ACHN (cell line): ENCODE measurements around the gene ZBTB16.
"Not testable (repeated sequence)": the region's sequence is repeated elsewhere in the genome, so short reads cannot be mapped to it uniquely, and the experiment has no call there.

Experiments
- DNase-seq: peaks from one replicate; pipeline ENCODE4 v3.0.0-alpha.2; 2015
- in situ Hi-C: cut with HindIII; loops from 2 replicates; pipeline ENCODE4 v1.10.0; 2017; ENCODE audit warnings: low sequenced_read_pairs, low pct_ligation_motif_present, low pct_unique_long_range_greater_than_20kb

The ZBTB16 gene

DNA sequence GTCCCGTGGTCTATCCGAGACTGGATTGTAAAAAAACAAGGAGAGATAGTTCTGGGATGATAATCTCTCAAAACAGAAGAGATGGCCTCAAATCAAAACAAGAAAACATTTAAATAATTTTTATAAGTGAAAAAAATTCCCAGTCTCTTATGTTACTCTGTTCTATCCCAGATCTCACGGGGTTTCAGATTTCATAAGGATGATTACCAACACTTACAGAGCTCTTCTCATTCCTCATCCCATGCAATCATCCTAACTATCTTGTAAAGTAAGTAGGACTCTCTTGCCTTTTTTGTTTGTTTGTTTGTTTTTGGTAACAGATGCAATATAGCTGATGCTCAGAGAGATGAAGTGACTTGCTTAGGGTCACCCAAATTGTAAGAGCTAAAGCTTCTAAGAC is 20.0 kb upstream of the ZBTB16 start:
- DNase-seq, result no peak
- in situ Hi-C loops, result no loop called here

DNA sequence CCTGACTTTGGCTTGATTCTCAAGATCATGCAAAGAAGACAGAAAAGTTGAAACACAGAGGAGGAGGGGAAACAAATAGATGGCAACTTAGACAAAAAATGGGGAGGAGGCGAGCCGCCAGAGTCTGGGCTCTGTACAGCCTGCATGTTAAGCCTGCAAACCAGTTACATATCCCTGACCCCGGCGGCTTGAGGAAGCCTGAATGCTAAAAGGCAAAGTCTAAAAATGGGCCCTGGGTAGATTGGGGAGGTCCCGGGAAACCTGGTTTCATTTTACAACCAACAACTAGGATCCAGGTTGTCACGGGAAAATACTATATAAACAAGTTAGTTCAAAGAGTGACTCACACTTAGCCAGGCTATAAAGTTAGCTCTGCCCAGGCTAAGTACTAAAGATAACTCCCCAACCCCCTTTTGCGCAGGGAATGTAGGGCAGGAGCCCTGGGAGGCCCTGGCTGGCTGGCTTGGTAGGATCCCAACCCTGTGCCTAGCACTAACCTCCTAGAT is 18.8 kb upstream of the ZBTB16 start:
- no peak for DNase-seq
- in situ Hi-C loops, result no loop called here

DNA sequence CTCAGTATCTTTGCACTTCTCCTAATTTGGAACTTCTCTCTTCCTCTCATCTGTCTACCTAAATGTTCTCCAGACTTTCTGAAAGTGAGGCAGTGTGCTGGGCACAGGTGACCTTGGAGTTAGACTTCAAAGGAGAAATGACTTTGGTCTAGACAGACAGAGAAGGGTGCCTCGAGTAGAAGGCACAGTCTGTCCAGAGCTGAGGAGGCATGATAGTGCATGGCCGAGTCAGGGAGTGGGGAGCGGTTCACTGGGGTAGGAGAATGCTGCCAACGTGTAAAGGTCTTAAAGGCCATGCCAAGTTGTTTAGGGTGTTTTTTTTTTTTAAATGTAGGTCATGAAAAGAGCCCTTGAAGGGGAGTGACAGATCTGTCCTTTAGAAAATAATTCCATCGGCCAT is 17.3 kb upstream of the ZBTB16 start:
- in situ Hi-C loops, result no loop called here
- no peak for DNase-seq

DNA sequence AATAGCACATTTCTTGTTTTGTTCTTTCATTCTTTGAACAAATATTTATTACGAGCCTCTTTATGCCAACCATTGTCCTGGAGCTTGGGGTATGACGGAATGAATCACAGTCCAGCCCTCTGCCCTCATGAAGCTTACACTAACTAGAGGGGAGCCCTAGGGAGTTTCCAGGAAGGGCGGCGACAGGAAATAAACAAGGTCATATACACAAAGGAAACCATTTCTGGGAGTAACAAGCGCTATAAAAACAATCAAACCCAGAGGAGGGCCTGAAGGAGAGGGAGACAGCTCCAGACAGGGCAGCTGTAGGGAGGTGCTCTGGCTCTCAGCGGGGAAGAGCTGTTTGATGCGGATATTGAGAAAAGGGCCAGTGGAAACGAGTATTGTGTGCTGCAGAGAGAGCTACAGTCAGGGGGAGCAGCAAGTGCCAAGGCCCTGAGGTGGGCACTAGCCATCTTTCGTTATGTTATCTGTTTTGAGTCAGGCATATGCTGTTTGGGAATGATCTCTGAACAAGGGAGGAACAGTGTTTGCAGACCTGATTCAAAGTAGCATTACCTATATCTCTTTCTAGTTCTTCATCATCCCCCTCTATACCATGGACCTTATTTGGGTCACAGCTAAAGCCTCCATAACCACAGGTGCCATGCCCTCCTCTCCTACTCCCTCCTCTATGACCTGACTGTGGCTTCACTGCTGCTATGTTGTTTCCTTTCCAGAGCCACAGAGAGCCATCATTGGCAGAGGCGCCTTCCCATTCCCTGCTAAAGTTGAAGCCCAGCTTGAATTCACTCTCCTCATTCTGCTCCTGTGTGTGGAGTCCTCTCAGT is 15.3 kb upstream of the ZBTB16 start:
- no peak for DNase-seq
- in situ Hi-C loops, result no loop called here

DNA sequence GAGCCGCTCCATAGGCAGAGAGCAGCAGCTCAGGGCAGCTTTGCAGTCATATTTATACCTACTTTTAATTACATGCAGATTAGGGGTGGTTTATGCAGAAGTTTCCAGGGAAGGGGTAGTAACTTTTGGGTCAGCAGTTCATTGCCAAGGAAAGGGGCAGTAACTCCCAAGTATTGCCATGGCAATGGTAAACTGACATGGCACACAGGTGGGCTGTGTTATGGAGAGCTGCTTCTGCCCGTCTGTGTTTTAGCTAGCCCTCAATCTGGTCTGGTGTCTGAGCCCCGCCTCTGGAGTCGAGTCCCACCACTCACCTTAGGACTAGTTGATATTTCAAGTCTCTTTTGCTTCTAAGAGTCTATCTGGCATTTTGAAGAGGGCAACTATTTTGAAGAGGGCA is 12.2 kb upstream of the ZBTB16 start:
- in situ Hi-C loops, result no loop called here
- DNase-seq, result no peak

DNA sequence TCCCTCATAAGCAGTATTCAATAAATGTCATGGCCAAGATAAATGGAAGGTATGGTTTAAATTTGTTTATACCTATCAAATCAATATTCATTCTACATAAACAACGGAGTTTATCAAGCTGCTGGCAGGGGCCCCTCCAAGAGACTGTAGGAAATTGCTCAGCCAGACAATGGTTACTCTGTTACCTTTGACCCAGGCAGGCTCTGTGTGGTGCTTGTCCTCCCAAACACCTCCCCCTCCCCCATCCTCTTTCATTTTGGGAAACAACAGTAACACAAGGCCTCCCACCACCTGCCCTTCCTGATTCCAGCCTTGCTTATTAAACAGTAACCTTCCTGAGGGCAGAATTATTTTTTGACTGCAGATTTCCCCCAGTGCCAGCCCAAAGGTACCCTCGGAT is 10.5 kb upstream of the ZBTB16 start:
- in situ Hi-C loops, result no loop called here
- DNase-seq, result no peak

DNA sequence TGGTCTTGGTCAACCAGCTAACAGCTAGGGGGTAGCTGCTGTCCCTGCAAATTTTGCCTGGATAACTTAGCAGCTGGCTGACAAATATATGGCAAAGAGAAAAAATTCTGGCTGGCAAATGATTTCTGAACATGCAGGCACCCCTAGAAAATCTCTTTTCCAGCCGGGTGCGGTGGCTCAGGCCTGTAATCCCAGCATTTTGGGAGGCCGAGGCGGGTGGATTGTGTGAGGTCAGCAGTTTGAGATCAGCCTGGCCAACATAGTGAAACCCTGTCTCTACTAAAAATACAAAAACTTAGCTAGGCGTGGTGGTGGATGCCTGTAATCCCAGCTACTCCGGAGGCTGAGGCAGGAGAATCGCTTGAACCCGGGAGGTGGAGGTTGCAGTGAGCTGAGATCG is 9.7 kb upstream of the ZBTB16 start:
- DNase-seq, in situ Hi-C loops: not testable (repeated sequence)

DNA sequence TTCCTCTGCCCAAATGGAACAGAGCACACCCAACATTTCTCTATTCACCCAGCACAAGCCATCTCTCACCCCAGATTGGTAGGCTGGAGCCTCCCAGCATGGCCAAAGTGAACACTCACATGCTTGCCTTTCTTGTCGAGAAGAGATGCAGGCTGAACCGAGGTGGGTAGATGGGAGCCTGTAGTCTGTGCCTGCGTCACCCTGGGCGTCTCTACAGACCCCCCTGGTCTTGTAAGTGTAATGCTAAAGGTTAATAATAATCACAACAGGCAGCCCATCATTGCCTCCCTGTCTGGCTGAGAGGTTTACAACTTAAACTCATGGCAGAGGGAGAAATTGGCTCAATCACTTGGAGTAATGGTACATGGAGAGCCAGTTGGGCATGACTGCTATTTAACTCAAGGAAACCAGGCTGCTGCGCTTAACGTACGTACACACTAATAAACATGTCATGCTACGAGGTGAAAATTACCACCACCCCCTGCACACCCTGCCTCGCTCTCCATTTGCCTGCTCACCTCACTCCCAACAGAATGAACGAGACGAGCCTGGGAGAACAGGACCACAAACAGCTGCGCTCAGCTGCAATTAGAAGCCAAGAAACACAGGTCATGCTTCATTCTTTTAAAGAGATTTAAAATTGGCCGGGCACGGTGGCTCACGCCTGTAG is 9.1 kb upstream of the ZBTB16 start:
- in situ Hi-C loops, result no loop called here
- no peak for DNase-seq

DNA sequence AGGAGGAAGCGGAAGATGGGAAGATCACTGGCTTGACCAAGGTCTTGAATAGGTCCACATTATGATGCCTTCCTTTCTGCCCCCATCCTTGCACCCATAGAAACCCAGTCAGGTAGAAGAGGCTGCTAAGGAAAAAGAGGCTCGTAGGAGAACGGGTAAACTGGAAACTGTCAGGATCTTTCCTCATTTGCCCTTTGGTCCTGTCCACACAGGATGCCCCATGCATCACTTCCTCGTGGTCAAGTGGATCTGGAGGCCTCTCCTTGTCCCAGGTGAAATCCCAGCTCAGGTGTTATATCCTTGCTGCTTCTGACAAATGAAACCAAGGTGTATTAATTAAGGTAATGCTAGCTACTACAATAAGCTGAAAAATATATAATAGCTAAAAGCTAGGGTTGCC is 8.0 kb upstream of the ZBTB16 start:
- in situ Hi-C loops, result no loop called here
- no peak for DNase-seq

DNA sequence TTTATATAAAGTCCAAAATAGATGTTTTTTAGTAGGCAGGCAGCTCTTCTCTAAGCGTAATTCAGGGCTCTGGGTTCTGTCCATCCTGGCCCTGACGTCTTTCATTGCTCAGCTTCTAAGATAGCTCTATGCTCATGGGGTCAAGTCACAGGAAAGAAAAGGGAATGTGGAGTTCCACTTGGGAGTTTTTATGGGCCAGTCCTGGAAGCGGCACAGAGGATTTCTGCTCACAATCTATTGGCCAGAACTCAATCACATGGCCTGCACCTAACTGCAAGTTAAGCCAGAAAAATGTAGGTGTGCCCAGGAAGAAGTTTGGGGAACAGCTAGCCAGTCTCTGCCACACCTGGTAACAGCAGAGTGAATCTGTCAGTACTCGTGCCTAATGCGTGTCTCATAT is 7.4 kb upstream of the ZBTB16 start:
- in situ Hi-C loops, result no loop called here
- DNase-seq, result no peak

DNA sequence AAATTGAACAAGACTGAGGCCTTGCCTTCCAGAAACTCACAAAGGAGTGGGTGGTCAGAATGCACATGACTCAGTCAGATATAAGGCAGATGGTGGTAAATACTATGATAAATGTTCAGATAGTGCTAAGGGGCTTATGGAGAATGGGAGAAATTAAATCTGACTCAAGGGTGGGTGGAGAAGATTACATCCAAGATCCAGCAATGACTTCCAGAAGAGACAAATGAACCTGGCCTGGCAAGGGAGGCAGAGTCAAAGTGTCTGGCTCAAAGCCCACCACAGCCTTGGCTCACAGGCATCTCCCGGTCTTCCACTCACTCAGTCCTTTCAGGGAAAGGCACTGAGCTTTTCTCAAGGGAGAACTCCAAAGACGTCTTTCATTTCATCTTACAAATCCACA is 6.1 kb upstream of the ZBTB16 start:
- in situ Hi-C loops, result no loop called here
- no peak for DNase-seq

DNA sequence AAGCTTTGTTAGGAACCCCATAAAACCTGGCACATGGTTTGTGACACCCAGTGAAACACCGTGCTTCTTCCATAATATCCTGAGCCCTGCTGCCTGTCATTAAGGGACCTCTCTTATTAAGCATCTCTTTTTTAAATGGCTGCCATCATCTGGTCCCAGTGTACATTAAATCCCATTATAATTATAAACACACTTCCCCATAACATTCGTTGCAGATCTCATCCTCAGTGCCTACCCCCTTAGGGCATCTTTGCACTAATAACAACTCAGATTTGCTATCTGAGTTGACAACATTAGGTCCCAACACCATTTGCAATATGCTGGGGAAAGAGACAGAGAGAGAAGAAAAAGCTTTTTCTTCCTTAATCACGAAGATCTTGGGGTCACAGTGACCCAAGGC is 4.7 kb upstream of the ZBTB16 start:
- no peak for DNase-seq
- in situ Hi-C loops, result no loop called here

DNA sequence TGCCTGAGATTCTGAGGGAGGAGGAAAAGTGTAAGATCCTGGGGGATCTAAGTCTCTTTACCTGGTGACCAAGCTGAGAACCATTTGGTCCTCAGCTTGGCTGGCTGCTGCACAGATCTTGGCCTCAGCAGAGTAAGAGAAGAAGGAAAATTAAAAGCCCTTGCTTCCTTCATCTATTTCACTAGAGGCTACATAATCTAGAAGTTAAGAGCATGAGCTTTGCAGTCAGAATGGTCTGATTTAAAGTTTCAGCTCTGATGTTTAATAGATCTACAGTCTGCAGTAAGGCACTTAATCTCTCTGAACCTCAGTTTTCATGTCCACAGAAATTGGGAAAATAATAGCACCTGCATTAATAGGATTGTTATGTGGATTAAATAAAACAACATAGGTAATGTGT is 3.1 kb upstream of the ZBTB16 start:
- in situ Hi-C loops, result no loop called here

DNA sequence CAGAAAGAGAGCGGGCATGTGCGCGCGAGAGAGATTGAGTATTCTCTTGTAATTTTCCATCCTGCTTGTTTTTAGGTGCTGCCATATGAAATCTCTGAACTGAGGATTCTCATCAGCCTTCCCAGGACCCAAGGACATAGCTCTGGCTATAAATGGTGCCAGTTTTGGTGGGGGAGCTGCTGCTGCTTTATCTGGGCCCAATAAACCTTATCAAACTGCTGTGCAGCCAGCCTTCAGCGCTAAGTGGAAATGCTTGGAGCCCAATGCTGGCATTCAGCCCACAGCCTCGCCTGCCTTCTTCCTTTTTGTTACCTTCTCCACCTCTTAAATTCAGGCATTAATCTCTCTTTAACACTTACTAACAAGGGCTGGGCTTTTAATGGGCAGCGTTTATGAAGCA is 2.4 kb upstream of the ZBTB16 start:
- in situ Hi-C loops, result no loop called here
- no peak for DNase-seq

More for the DNA sequence above, 3.1 kb upstream of the ZBTB16 start:
- DNase-seq, result no peak

DNA sequence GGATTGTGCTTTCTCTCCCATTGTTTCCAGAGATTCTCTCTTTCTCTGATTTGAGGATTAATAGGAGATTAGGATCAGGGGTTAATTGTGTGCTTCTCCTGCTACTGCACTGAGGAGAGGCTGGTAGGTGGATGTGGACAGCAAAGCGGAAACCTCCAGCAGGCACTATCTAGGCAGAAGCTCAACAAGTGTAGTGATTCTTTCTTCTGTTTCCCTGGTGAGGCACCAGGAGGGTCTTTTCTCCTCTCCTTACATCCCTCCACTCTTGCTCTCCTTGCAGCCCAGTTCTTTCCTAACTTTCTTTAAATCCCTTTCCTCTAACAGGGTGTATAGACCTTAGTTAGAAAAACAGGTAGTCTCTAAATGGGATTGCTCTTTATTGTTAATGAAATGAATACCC is 1.9 kb upstream of the ZBTB16 start:
- in situ Hi-C loops, result no loop called here
- DNase-seq, result no peak

DNA sequence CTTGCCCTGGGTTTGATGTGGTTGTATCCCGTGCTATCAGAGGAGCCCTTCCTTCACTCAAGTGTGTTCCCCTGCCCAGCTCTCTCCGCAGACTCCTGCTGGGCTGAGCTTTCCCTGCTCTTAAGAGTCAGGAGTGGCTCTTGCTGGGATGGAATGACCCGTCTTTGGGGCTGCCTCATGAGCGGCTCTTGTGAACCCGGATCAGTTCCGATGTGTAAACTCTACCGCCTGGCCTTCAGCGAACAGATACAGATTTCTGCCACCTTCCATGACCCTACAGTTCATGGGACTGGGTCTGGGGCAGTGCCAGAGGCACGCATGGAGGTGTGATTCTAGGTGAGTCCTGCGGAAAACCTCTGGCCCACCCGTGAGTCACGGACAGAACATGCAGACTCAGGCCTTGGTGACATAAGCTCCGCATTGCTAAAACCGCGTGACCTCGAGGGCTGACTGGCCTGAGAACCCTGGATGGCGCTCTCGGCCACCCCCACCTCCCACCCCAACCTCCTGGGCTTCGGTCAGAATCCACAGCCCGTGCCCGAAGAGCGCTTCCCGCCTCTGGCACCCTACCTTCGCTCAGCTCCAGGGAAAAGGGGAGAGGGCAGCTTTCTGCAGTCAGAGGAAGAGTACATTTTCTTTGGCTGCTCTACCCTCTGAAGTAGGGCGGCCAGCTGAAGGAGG is 1.3 kb upstream of the ZBTB16 start:
- in situ Hi-C loops, result no loop called here
- DNase-seq, result no peak

DNA sequence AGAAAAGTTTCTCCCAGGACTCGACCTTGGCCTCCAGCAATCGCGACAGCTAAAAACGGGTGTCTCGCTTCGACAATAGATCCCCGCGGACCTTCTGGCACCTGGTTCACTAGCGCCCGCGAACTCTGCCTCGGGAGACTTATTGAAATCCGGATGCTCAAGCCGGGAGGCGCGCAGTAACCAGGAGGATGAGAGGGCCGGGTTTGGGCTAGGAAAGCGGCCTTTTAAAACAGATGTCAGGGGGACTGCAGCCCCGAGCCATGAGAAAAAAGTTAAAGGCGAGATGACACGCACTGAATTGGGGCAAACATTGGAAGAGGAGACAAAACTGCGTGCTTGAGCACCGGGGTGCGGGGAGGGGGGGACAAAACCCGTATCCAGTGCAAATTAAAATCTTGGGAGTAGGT is 637 bp upstream of the ZBTB16 start:
- in situ Hi-C loops, result no loop called here
- DNase-seq, result no peak

DNA sequence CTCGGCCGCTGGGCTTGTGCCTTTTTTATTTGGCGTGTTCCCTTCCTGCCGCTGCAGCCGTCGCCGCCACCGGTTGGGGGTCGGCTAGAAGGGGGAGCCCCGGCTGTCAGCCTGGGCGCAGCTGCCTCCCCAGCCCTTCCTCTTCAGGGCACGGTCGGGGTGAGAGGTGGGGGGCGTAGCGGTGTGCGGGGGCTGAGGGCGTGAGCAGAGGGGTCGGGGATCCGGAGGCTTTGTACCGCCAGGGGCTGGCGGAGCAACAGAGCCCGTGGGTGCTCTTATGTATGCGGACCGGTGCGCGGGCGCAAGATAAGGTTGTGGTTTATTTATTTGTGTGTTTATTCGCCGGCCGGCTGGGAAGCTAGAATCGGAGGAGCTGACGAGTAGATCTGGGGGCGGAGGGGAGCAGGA is 477 bp downstream of the ZBTB16 start:
- no peak for DNase-seq
- in situ Hi-C loops, result no loop called here

DNA sequence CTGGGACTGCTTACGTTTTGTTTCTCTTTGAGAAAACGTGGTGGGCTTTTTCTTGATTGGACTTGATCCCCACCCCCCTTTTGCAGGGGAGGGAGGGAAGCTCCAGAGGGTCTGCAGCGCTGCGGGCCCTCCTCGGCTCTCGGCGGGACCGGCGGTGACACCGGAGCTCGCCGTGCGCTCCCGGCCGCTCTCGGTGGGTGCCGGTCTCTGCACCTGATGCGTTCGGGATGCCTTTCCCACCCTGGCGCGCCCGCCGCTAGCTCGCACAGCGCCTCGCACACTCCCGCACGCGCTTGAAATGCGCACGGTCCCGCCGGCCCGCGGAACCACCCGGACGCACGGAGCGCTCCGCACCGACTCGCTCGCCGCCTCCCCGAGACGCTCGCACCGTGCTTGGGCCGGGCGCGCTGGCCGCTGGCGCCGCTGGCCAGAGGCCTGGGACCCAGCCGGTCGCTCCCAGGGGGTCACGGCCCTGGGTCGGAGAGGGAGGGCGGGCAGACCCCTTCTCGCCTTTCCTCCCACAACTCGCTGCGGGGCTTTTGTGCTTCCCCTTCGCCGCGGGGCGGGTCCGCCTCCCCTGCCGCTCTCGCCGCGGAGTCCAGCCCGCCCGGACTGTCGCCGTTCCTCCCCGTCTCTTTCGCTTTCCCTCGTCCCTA is 1.0 kb downstream of the ZBTB16 start:
- in situ Hi-C loops, result no loop called here
- DNase-seq, result no peak
